SU-DHL-6 (cell line): Measurements from ENCODE around the gene PSMD3.

ENCODE experiments used
- H2AFZ ChIP-seq: fragments of 200-600 bp; sonication (generic); 2 replicates; pipeline ENCODE4 v1.6.1; 2014; ENCODE audit warnings: low read depth, mild to moderate bottlenecking, moderate library complexity, mixed read lengths, antibody characterized with exemption, low read length; ENCODE audit not compliant: severe bottlenecking
- H3F3A ChIP-seq: fragments of 200-600 bp; shearing (Covaris generic); 2 replicates; pipeline ENCODE4 v1.6.0; 2016; ENCODE audit warnings: antibody characterized with exemption, mild to moderate bottlenecking; ENCODE audit not compliant: insufficient read depth
- H3K27ac ChIP-seq: fragments of 200-600 bp; sonication (generic); 2 replicates; pipeline ENCODE4 v1.5.1; 2016; ENCODE audit warnings: low read depth, mild to moderate bottlenecking, low read length, moderate library complexity, mixed read lengths
- H3K27me3 ChIP-seq: fragments of 200-600 bp; sonication (generic), shearing (Covaris generic); 2 replicates; pipeline ENCODE4 v1.6.0; 2014; ENCODE audit warnings: mild to moderate bottlenecking, low read length
- H3K36me3 ChIP-seq: fragments of 200-600 bp; sonication (generic); 2 replicates; pipeline ENCODE4 v1.6.1; 2014; ENCODE audit warnings: mild to moderate bottlenecking, low read length, mixed read lengths
- H3K4me2 ChIP-seq: fragments of 300-600, 200-600 bp; shearing (Covaris generic), sonication (generic); 2 replicates; pipeline ENCODE4 v1.6.0; 2014; ENCODE audit warnings: low read length, low read depth, mild to moderate bottlenecking; ENCODE audit not compliant: poor library complexity, severe bottlenecking
- H3K4me3 ChIP-seq: fragments of 200-600 bp; sonication (generic); 2 replicates; pipeline ENCODE4 v1.5.1; 2014; ENCODE audit warnings: antibody characterized with exemption, low read length, mild to moderate bottlenecking, mixed read lengths; ENCODE audit not compliant: insufficient read depth, poor library complexity, severe bottlenecking
- H3K79me2 ChIP-seq: fragments of 200-600 bp; sonication (generic); 2 replicates; pipeline ENCODE4 v1.6.1; 2014; ENCODE audit warnings: mild to moderate bottlenecking, low read length, moderate library complexity; ENCODE audit not compliant: insufficient read depth
- H3K9ac ChIP-seq: fragments of 200-600 bp; sonication (generic); 2 replicates; pipeline ENCODE4 v1.7.0; 2014; ENCODE audit warnings: mild to moderate bottlenecking, low read length
- H3K9me2 ChIP-seq: fragments of 200-600 bp; sonication (generic); replicated peaks from 2 replicates; pipeline ENCODE4 v1.6.1; 2014; ENCODE audit warnings: low read length; ENCODE audit not compliant: insufficient read depth
- H3K9me3 ChIP-seq: fragments of 200-600 bp; sonication (generic); 2 replicates; pipeline ENCODE4 v1.6.1; 2014; ENCODE audit warnings: low read length, mixed read lengths; ENCODE audit not compliant: insufficient read depth
- H4K20me1 ChIP-seq: fragments of 200-600 bp; sonication (generic); 2 replicates; pipeline ENCODE4 v1.6.1; 2014; ENCODE audit warnings: low read depth, mild to moderate bottlenecking, antibody characterized with exemption, low read length, moderate library complexity, mixed read lengths
- CTCF ChIP-seq: fragments of 200-600 bp; sonication (generic); IDR thresholded peaks from one replicate; pipeline ENCODE4 v1.5.1; 2017; ENCODE audit warnings: antibody characterized with exemption, mild to moderate bottlenecking, low read length, moderate library complexity; ENCODE audit not compliant: insufficient read depth, poor library complexity, severe bottlenecking
- EZH2phosphoT487 ChIP-seq: fragments of 200-600 bp; sonication (generic), shearing (Covaris generic); conservative IDR thresholded peaks from 2 replicates; pipeline ENCODE4 v1.6.1; 2018; ENCODE audit warnings: mild to moderate bottlenecking, antibody characterized with exemption, low read length, moderate library complexity, mixed read lengths

PSMD3 gene

DNA sequence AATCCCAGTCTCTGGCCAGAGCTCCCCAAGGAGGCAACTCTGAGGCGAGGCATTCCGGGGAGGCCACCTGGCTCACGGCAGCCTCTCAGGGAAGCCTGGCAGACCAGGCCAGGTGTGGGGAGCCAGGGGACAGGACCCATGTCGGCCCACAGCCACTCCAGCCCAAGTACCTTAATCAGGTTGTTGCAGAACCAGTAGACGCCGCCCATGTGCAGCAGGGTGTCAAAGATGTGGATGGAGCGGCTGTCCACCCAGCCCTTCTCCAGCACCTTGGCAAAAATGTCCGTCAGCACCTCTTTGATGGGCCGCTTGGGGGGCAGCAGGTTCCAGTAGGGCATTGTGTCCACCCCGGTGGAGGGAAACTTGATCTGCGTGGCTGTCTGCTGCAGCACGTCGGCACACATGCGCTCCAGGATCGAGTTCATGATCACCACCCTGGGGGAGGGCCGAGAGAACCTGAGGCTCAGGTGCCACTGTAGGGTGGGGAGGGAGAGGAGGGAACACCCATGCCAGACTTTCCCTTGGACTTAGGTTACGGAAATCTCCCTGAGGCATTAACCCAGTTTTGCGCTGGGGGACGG is 42.4 kb downstream of the PSMD3 start:
- Histone ChIP-seq H3K4me2 (no peak overlapping the region), H3K4me3 (no peak overlapping the region), H4K20me1 (no peaks in the 10 kb centered on the region), H3K27me3 (no peaks in the 10 kb centered on the region), H3K36me3 (no peaks in the 10 kb centered on the region), H3K79me2 (no peaks in the 10 kb centered on the region), H3K9me3 (no peaks in the 10 kb centered on the region), H3K9ac (no peak overlapping the region), H3F3A (no peaks in the 10 kb centered on the region), H2AFZ (no peak overlapping the region), H3K27ac (no peak overlapping the region), H3K9me2 (no peaks in the 10 kb centered on the region)
- TF ChIP-seq EZH2phosphoT487: no peak
- no peak for TF ChIP-seq CTCF

DNA sequence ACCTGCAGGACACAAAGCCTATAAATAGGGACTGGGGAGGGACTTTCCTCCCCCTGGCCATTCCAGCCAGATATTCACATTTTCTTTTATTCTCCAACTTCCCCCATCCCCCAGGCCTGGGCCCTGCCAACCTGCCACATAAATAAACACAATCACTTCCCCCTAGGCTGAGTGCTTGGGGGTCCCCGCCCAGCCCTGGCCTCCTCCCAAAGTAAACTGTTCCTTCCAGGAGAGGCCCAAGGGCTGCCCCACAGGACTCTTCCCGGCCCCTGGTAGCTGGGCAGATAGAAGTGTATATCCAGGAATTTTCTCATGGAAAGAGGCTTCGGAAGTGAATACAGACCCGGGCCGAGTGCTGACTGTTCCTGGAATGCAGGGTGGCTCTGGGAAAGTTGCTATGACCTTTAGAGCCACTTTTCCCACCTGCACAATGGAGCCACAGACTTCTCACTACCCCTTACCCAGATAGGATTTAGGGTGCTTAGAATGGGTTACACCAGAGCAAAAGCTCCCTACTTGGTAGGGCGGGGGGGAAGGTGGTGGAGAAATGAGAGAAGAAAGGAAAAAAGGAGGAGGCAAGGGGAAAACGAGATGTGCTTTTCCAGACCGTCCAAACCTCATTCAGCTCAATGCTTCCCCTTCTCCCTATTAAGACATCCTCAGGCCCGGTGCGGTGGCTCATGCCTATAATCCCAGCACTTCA is 43.1 kb downstream of the PSMD3 start:
- Histone ChIP-seq H3K9me2 (no peaks in the 10 kb centered on the region), H2AFZ (no peak overlapping the region), H3K4me3 (no peak overlapping the region), H3K4me2 (no peak overlapping the region), H3K9me3 (no peaks in the 10 kb centered on the region), H3K79me2 (no peaks in the 10 kb centered on the region), H3F3A (no peaks in the 10 kb centered on the region), H3K36me3 (no peaks in the 10 kb centered on the region), H3K9ac (no peak overlapping the region), H4K20me1 (no peaks in the 10 kb centered on the region), H3K27me3 (no peaks in the 10 kb centered on the region), H3K27ac (no peak overlapping the region)
- TF ChIP-seq CTCF (no peak), EZH2phosphoT487 (no peak)

DNA sequence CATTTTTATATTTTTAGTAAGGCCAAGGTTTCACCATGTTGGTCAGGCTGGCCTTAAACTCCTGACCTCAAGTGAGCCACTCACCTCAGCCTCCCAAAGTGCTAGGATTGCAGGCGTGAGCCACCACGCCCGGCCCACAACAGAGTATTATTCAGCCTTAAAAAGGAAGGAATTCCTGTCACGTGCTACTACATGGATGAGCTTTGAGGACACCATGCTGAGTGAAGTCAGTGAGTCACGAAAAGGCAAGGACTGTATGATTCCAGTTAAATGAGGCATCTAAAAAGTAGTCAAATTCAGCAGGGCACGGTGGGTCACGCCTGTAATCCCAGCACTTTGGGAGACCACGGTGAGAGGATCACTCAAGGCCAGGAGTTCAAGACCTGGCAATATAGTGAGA is 44.3 kb downstream of the PSMD3 start:
- Histone ChIP-seq H3K27me3 (no peaks in the 10 kb centered on the region), H3K4me2 (no peak overlapping the region), H3K27ac (no peak overlapping the region), H3K79me2 (no peaks in the 10 kb centered on the region), H3K4me3 (no peak overlapping the region), H3K9me3 (no peaks in the 10 kb centered on the region), H4K20me1 (no peaks in the 10 kb centered on the region), H3F3A (no peaks in the 10 kb centered on the region), H2AFZ (no peak overlapping the region), H3K36me3 (no peaks in the 10 kb centered on the region), H3K9ac (no peak overlapping the region), H3K9me2 (no peaks in the 10 kb centered on the region)
- TF ChIP-seq CTCF (no peak), EZH2phosphoT487 (no peak)
